SK-N-MC (cell line): ENCODE measurements around the gene DPH7.
"Not testable (repeated sequence)": the region's sequence is repeated elsewhere in the genome, so short reads cannot be mapped to it uniquely, and the experiment has no call there.

Source experiments
- DNase-seq: peaks from one replicate; pipeline ENCODE4 v3.0.0-alpha.2; 2011; ENCODE audit warnings: low read depth, low spot score
- H3K27ac ChIP-seq: fragments of 200-600 bp; sonication (generic); 2 replicates; pipeline ENCODE4 v1.5.1; 2016; ENCODE audit warnings: mixed run types
- H3K36me3 ChIP-seq: fragments of 200-600 bp; sonication (generic); 2 replicates; pipeline ENCODE4 v1.6.1; 2017; ENCODE audit warnings: antibody characterized with exemption, low read length, mixed read lengths; ENCODE audit not compliant: insufficient read depth
- H3K4me3 ChIP-seq: fragments of 200-600 bp; sonication (generic); 2 replicates; pipeline ENCODE4 v1.5.1; 2016
- H3K9ac ChIP-seq: fragments of 200-600 bp; sonication (generic); 2 replicates; pipeline ENCODE4 v1.8.0; 2017; ENCODE audit warnings: mixed run types, mixed read lengths; ENCODE audit not compliant: insufficient read length
- H3K9me3 ChIP-seq: fragments of 200-600 bp; sonication (generic); 2 replicates; pipeline ENCODE4 v1.6.1; 2017; ENCODE audit warnings: low read depth, mild to moderate bottlenecking, antibody characterized with exemption, low read length, moderate library complexity, mixed read lengths
- EZH2 ChIP-seq: fragments of 200-600 bp; sonication (generic); IDR thresholded peaks from one replicate; pipeline ENCODE4 v1.6.1; 2017; ENCODE audit warnings: antibody characterized with exemption
- FOXP2 ChIP-seq: optimal IDR thresholded peaks from 2 replicates; pipeline ENCODE3; 2011; ENCODE audit warnings: mild to moderate bottlenecking, moderate library complexity; ENCODE audit not compliant: insufficient read depth; ENCODE audit errors: extremely low read length, control extremely low read depth
- POLR2AphosphoS5 ChIP-seq: IDR thresholded peaks from 2 replicates; pipeline ENCODE4 v1.6.1; 2012; ENCODE audit warnings: mild to moderate bottlenecking, low read depth, low read length, borderline replicate concordance

Gene DPH7

DNA sequence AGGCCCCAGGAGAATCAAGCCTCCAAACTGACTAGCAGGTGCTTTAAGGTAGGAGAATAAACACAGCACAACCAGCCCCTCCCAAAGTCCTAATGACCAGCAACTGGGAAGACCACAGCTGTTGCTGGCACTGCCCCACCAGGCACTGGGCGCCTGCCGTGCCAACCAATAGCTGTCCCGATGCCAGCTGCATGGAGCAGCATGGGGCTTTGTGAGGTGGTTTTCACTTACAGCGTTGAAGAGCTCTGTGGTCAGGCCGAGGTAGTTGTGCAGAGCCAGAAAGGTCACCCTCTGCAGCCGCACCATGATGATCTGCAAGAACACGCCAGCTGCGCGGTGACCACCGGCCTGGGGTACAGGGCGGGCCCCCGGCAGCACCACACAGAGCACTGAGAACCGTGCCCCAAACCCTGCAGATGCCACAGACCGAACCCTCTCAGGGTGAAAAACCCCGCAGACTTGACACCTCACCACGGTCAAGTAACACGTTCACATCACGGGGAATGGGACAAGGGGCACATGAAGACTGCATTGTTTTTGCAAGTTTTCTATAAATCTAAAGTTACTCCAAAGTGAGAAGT is 57.2 kb downstream of the DPH7 start:
- Histone ChIP-seq H3K36me3 (no peaks in the 10 kb centered on the region), H3K9ac (no peak overlapping the region), H3K27ac (no peak overlapping the region), H3K9me3 (no peaks in the 10 kb centered on the region), H3K4me3 (no peak overlapping the region)
- no peak for DNase-seq
- TF ChIP-seq FOXP2 (no peak), POLR2AphosphoS5 (no peak), EZH2 (no peak)

GRCh38 chr9:137520614-137521404 is 57.9 kb downstream of the DPH7 start:
- DNase-seq, result no peak
- no peak overlapping the region for H3K4me3 ChIP-seq
- TF ChIP-seq FOXP2 (no peak), POLR2AphosphoS5 (no peak), EZH2 (no peak)
- H3K27ac ChIP-seq, result no peak overlapping the region
- no peak overlapping the region for H3K9ac ChIP-seq
- no peaks in the 10 kb centered on the region for H3K9me3 ChIP-seq
- no peaks in the 10 kb centered on the region for H3K36me3 ChIP-seq

GRCh38 chr9:137519553-137519952 is 59.2 kb downstream of the DPH7 start:
- Histone ChIP-seq H3K9ac (no peak overlapping the region), H3K9me3 (no peaks in the 10 kb centered on the region), H3K4me3 (no peak overlapping the region), H3K27ac (no peak overlapping the region), H3K36me3 (no peaks in the 10 kb centered on the region)
- no peak for DNase-seq
- TF ChIP-seq POLR2AphosphoS5, result no peak
- TF ChIP-seq FOXP2, result no peak
- no peak for TF ChIP-seq EZH2

GRCh38 chr9:137518661-137519459 is 59.9 kb downstream of the DPH7 start:
- not testable (repeated sequence) for H3K36me3 ChIP-seq, H3K4me3 ChIP-seq, H3K9me3 ChIP-seq, H3K9ac ChIP-seq, H3K27ac ChIP-seq, DNase-seq

- no peak overlapping the region for H3K27ac ChIP-seq
- TF ChIP-seq FOXP2, result no peak
- TF ChIP-seq EZH2, result no peak
- no peak for TF ChIP-seq POLR2AphosphoS5
- no peaks in the 10 kb centered on the region for H3K36me3 ChIP-seq
- no peaks in the 10 kb centered on the region for H3K9me3 ChIP-seq
- no peak for DNase-seq
- no peak overlapping the region for H3K4me3 ChIP-seq
- H3K9ac ChIP-seq, result no peak overlapping the region
These were observed 62.4 kb downstream of the DPH7 start for GRCh38 chr9:137516144-137516917.

- Histone ChIP-seq H3K9me3 (no peaks in the 10 kb centered on the region), H3K36me3 (no peaks in the 10 kb centered on the region), H3K27ac (no peak overlapping the region), H3K9ac (no peak overlapping the region), H3K4me3 (no peak overlapping the region)
- TF ChIP-seq EZH2 (no peak), FOXP2 (no peak), POLR2AphosphoS5 (no peak)
- no peak for DNase-seq
These were observed 63.4 kb downstream of the DPH7 start for GRCh38 chr9:137515338-137515724.

GRCh38 chr9:137514691-137515337 is 63.9 kb downstream of the DPH7 start:
- H3K4me3 ChIP-seq, result no peak overlapping the region
- DNase-seq, result no peak
- no peak overlapping the region for H3K27ac ChIP-seq
- TF ChIP-seq POLR2AphosphoS5 (no peak), FOXP2 (no peak), EZH2 (no peak)
- H3K9me3 ChIP-seq, result no peaks in the 10 kb centered on the region
- no peaks in the 10 kb centered on the region for H3K36me3 ChIP-seq
- H3K9ac ChIP-seq, result no peak overlapping the region

DNA sequence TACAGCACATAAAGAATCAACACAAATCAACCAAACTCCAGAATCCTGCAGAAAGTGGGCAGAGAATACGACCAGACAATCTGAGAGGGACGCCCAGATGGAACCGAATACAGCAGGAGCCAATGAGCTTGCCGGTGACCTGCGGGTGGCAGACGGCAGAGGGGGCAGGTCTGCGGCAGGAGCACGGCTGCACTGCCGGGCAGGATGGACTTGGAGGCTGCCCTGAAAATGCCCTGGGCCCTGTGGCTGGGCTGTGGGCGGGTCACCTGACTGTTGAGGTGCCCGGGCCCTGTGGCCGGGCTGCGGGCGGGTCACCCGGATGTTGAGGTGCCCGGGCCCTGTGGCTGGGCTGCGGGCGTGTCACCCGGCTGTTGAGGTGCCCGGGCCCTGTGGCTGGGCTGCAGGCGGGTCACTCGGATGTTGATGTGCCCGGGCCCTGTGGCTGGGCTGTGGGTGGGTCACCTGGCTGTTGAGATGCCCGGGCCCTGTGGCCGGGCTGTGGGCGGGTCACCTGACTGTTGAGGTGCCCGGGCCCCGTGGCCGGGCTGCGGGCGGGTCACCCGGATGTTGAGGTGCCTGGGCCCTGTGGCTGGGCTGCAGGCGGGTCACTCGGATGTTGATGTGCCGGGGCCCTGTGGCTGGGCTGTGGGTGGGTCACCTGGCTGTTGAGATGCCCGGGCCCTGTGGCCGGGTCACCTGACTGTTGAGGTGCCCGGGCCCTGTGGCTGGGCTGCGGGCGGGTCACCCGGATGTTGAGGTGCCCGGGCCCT is 64.7 kb downstream of the DPH7 start:
- not testable (repeated sequence) for H3K9ac ChIP-seq, DNase-seq

DNA sequence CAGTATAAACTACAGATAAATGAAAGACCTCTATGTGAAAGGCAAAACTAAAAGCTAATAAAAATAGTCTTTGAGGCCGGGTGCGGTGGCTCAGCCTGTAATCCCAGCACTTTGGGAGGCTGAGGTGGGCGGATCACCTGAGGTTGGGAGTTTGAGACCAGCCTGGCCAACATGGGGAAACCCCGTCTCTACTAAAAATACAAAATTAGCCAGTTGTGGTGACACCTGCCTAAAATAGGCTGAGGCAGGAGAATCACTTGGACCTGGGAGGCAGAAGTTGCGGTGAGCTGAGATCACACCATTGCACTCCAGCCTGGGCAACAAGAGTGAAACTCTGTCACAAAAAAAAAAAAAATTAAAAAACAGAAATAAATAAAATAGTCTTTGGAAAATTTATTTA is 65.6 kb downstream of the DPH7 start:
- H3K9ac ChIP-seq, H3K27ac ChIP-seq: not testable (repeated sequence)

More for the DNA sequence above, 64.7 kb downstream of the DPH7 start:
- not testable (repeated sequence) for H3K9me3 ChIP-seq, H3K27ac ChIP-seq, H3K36me3 ChIP-seq, H3K4me3 ChIP-seq

More for the DNA sequence above, 65.6 kb downstream of the DPH7 start:
- DNase-seq, H3K9me3 ChIP-seq, H3K36me3 ChIP-seq, H3K4me3 ChIP-seq: not testable (repeated sequence)
